ENCODE results near the gene HHLA2. TPM values are rescaled to one million over a fixed set of nuclear protein-coding genes. Genes with fewer than 3 reads are reported as not detected.

The HHLA2 gene
- total and polyA plus RNA-seq, 2 of the 8 experiments (the other 6 are each of a cell fraction or from before 2014, with no cell fraction given) = not detected

GRCh38 chr3:108297647-108298046, 1.3 kb downstream of the HHLA2 start:
- Histone ChIP-seq H3K79me1 (ENCODE audit: low read depth, low read length) (no peaks in the 10 kb centered on the region), H3K79me2 (ENCODE audit: control insufficient read depth in 1 of 2, insufficient read depth in 2 of 2, low read length in 2 of 2) (no peaks in the 10 kb centered on the region), H4K5ac (ENCODE audit: insufficient read length, low read depth, low read length) (no peak overlapping the region), H4K8ac (ENCODE audit: extremely low read depth, insufficient read depth, low read length) (no peak overlapping the region), H2BK15ac (ENCODE audit: low read length) (no peak overlapping the region), H3K9me3 (ENCODE audit: insufficient read depth in 2 of 2, low read depth in 1 of 2, low read length in 1 of 2) (no peaks in the 10 kb centered on the region), H3K23ac (ENCODE audit: insufficient read length) (no peak overlapping the region), H3K4me1 (replicated peaks in 1 of 4; ENCODE audit: control insufficient read depth in 3 of 4, insufficient read depth in 4 of 4, low read length in 3 of 4) (peaks cover 0 to under 1% (median 0%) of the 10 kb centered on the region in 4 experiments; a peak in 1 of 7 replicates), H2BK120ac (replicated peaks; ENCODE audit: low read depth, low read length) (no peak overlapping the region), H3K4me3 (ENCODE audit: extremely low read depth in 1 of 4, insufficient read depth in 2 of 4, low read depth in 3 of 4, low read length in 4 of 4) (no peak overlapping the region), H4K91ac (replicated peaks; ENCODE audit: insufficient read length, low read length) (no peak overlapping the region), H3K56ac (replicated peaks; ENCODE audit: insufficient read length, low read depth, low read length) (no peak overlapping the region), H2BK20ac (ENCODE audit: low read length) (no peak overlapping the region), H4K20me1 (replicated peaks in 1 of 2; ENCODE audit: control insufficient read depth in 1 of 2, insufficient read depth in 2 of 2, low read length in 2 of 2) (no peaks in the 10 kb centered on the region), H2BK12ac (ENCODE audit: low read depth, low read length) (no peak overlapping the region), H3K27ac (ENCODE audit: low read depth, low read length) (no peak overlapping the region), H3K36me3 (ENCODE audit: control insufficient read depth in 2 of 4, insufficient read depth in 4 of 4, low read length in 3 of 4) (no peaks in the 10 kb centered on the region), H3K23me2 (ENCODE audit: low read depth, low read length) (no peaks in the 10 kb centered on the region), H3K9ac (replicated peaks in 1 of 4; ENCODE audit: extremely low read depth in 1 of 4, low read depth in 3 of 4, low read length in 3 of 4) (no peak overlapping the region), H3K27me3 (replicated peaks in 1 of 4; ENCODE audit: control insufficient read depth in 3 of 4, extremely low read depth in 1 of 4, insufficient read depth in 3 of 4, low read length in 3 of 4) (no peaks in the 10 kb centered on the region), H3K18ac (ENCODE audit: extremely low read depth, low read length) (no peak overlapping the region), H3K4me2 (ENCODE audit: insufficient read depth in 1 of 2, low read depth in 2 of 2, low read length in 2 of 2) (no peak overlapping the region), H3K14ac (ENCODE audit: insufficient read length) (no peak overlapping the region), H2BK5ac (ENCODE audit: low read depth, low read length) (no peak overlapping the region), H2AFZ (ENCODE audit: low read length) (0 out of 2 replicates have a peak overlapping the region, but pooled peaks have one; percentile 41), H2AK5ac (ENCODE audit: low read depth, low read length) (no peak overlapping the region), H3K4ac (replicated peaks; ENCODE audit: insufficient read length, low read depth, low read length) (no peak overlapping the region)
- DNase-seq (ENCODE audit: low read depth in 1 of 2, low spot score in 2 of 2) = no peak
- POLR2A ChIA-PET (ENCODE audit: partially characterized antibody) = no interaction called here
- CTCF ChIA-PET (ENCODE audit: partially characterized antibody) = no interaction called here
- FAIRE-seq = no peak
- WGBS, 2 experiments (ENCODE audit: extremely low coverage in 1 of 2, insufficient coverage in 1 of 2, insufficient read length in 1 of 2, insufficient replicate concordance in 2 of 2, low coverage in 1 of 2, low lambda C conversion rate in 2 of 2, missing lambda C conversion rate in 1 of 2) = 89% methylated on average over 3 of the region's 3 CpGs; no CpG with 5 or more reads in 1 of the 2 experiments
- TF ChIP-seq SP2 (IDR thresholded peaks at IDR 0.05; ENCODE audit: low read length) = no peak
- TF ChIP-seq JUND (IDR thresholded peaks at IDR 0.05; ENCODE audit: low read length) = peak; percentile 5; the same call in 1 of the 2 replicates
